T-helper 2 cell treated with Interferon-gamma antibody and Interleukin-4, amounts not matched to agents 5 μg/mL and 100 μg/mL, for 36 hours (primary cell): ENCODE data around the gene MCUB.

Experiments
- DNase-seq: peaks from one replicate; pipeline ENCODE4 v3.0.0; 2021; ENCODE audit warnings: low spot score
- H3K27ac Mint-ChIP-seq: one replicate; pipeline ENCODE4 v1.8.0; 2021; ENCODE audit warnings: mild to moderate bottlenecking, mixed read lengths
- H3K27me3 Mint-ChIP-seq: one replicate; pipeline ENCODE4 v1.8.0; 2021; ENCODE audit warnings: low read depth, mixed read lengths
- H3K36me3 Mint-ChIP-seq: one replicate; pipeline ENCODE4 v1.8.0; 2021; ENCODE audit warnings: low read depth, mixed read lengths
- H3K4me1 Mint-ChIP-seq: one replicate; pipeline ENCODE4 v1.8.0; 2021; ENCODE audit warnings: low read depth, mixed read lengths
- H3K4me3 Mint-ChIP-seq: one replicate; pipeline ENCODE4 v1.8.0; 2022; ENCODE audit warnings: mild to moderate bottlenecking, moderate library complexity, mixed read lengths
- H3K9me3 Mint-ChIP-seq: one replicate; pipeline ENCODE4 v1.8.0; 2021; ENCODE audit warnings: mixed read lengths

MCUB gene

GRCh38 chr4:109616243-109616642, 56.2 kb downstream of the MCUB start:
- Mint-ChIP-seq H3K27ac (no peak overlapping the region), H3K9me3 (peaks cover 7% of the 10 kb centered on the region), H3K4me1 (no peaks in the 10 kb centered on the region), H3K27me3 (no peaks in the 10 kb centered on the region), H3K36me3 (peaks cover 20% of the 10 kb centered on the region), H3K4me3 (no peak overlapping the region)
- DNase-seq = no peak

GRCh38 chr4:109622626-109623025, 62.6 kb downstream of the MCUB start:
- no peak overlapping the region for H3K27ac Mint-ChIP-seq
- H3K9me3 Mint-ChIP-seq = no peaks in the 10 kb centered on the region
- no peak for DNase-seq
- H3K27me3 Mint-ChIP-seq = no peaks in the 10 kb centered on the region
- peaks cover 3% of the 10 kb centered on the region for H3K4me1 Mint-ChIP-seq
- peaks cover 16% of the 10 kb centered on the region for H3K36me3 Mint-ChIP-seq
- no peak overlapping the region for H3K4me3 Mint-ChIP-seq

- Mint-ChIP-seq H3K4me3 (no peak overlapping the region), H3K4me1 (peaks cover 12% of the 10 kb centered on the region), H3K27me3 (no peaks in the 10 kb centered on the region), H3K27ac (no peak overlapping the region), H3K9me3 (no peaks in the 10 kb centered on the region), H3K36me3 (peaks cover 13% of the 10 kb centered on the region)
- DNase-seq = no peak
Measured at GRCh38 chr4:109624536-109624935, 64.5 kb downstream of the MCUB start.

GRCh38 chr4:109627361-109627760, 67.3 kb downstream of the MCUB start:
- H3K4me3 Mint-ChIP-seq = no peak overlapping the region
- H3K9me3 Mint-ChIP-seq = no peaks in the 10 kb centered on the region
- peaks cover 18% of the 10 kb centered on the region for H3K4me1 Mint-ChIP-seq
- no peak overlapping the region for H3K27ac Mint-ChIP-seq
- peaks cover 15% of the 10 kb centered on the region for H3K36me3 Mint-ChIP-seq
- H3K27me3 Mint-ChIP-seq = no peaks in the 10 kb centered on the region
- no peak for DNase-seq

- Mint-ChIP-seq H3K4me3 (no peak overlapping the region), H3K4me1 (peaks cover 17% of the 10 kb centered on the region), H3K36me3 (peaks cover 11% of the 10 kb centered on the region), H3K9me3 (peaks cover 4% of the 10 kb centered on the region), H3K27ac (no peak overlapping the region), H3K27me3 (no peaks in the 10 kb centered on the region)
- no peak for DNase-seq
Measured at GRCh38 chr4:109629775-109630174, 69.7 kb downstream of the MCUB start.

- peaks cover 25% of the 10 kb centered on the region for H3K36me3 Mint-ChIP-seq
- H3K27ac Mint-ChIP-seq = no peak overlapping the region
- DNase-seq = no peak
- H3K4me1 Mint-ChIP-seq = peaks cover 17% of the 10 kb centered on the region
- H3K27me3 Mint-ChIP-seq = no peaks in the 10 kb centered on the region
- H3K4me3 Mint-ChIP-seq = no peak overlapping the region
- peaks cover 14% of the 10 kb centered on the region for H3K9me3 Mint-ChIP-seq
Measured at GRCh38 chr4:109631532-109632108, 71.6 kb downstream of the MCUB start.

- peaks cover 18% of the 10 kb centered on the region for H3K9me3 Mint-ChIP-seq
- H3K4me1 Mint-ChIP-seq = peaks cover 16% of the 10 kb centered on the region
- H3K27me3 Mint-ChIP-seq = no peaks in the 10 kb centered on the region
- no peak overlapping the region for H3K4me3 Mint-ChIP-seq
- peak overlapping the region; percentile 13 for H3K27ac Mint-ChIP-seq
- H3K36me3 Mint-ChIP-seq = peaks cover 24% of the 10 kb centered on the region
- DNase-seq = no peak
Measured at GRCh38 chr4:109640644-109641043, 80.6 kb downstream of the MCUB start.

GRCh38 chr4:109645874-109646710, 86.0 kb downstream of the MCUB start:
- Mint-ChIP-seq H3K4me1 (peaks cover 28% of the 10 kb centered on the region), H3K4me3 (no peak overlapping the region), H3K27me3 (no peaks in the 10 kb centered on the region), H3K9me3 (peaks cover 6% of the 10 kb centered on the region), H3K27ac (no peak overlapping the region), H3K36me3 (peaks cover 9% of the 10 kb centered on the region)
- no peak for DNase-seq

GRCh38 chr4:109648266-109648996, 88.4 kb downstream of the MCUB start:
- no peak for DNase-seq

GRCh38 chr4:109648997-109649575, 89.0 kb downstream of the MCUB start:
- peaks cover 14% of the 10 kb centered on the region for H3K9me3 Mint-ChIP-seq
- no peaks in the 10 kb centered on the region for H3K27me3 Mint-ChIP-seq
- peaks cover 25% of the 10 kb centered on the region for H3K36me3 Mint-ChIP-seq
- peak overlapping the region; percentile 65 for H3K4me3 Mint-ChIP-seq
- DNase-seq = no peak
- H3K4me1 Mint-ChIP-seq = peaks cover 34% of the 10 kb centered on the region
- peak overlapping the region; percentile 91 for H3K27ac Mint-ChIP-seq

More at GRCh38 chr4:109648266-109648996, 88.4 kb downstream of the MCUB start:
- Mint-ChIP-seq H3K9me3 (peaks cover 14% of the 10 kb centered on the region), H3K4me1 (peaks cover 34% of the 10 kb centered on the region), H3K36me3 (peaks cover 23% of the 10 kb centered on the region), H3K27me3 (no peaks in the 10 kb centered on the region), H3K4me3 (peak overlapping the region; percentile 73), H3K27ac (peak overlapping the region; percentile 91)

- DNase-seq = no peak
- Mint-ChIP-seq H3K4me1 (peaks cover 33% of the 10 kb centered on the region), H3K4me3 (peak overlapping the region; percentile 49), H3K9me3 (peaks cover 14% of the 10 kb centered on the region), H3K27ac (peak overlapping the region; percentile 91), H3K27me3 (no peaks in the 10 kb centered on the region), H3K36me3 (peaks cover 28% of the 10 kb centered on the region)
Measured at GRCh38 chr4:109649872-109650271, 89.8 kb downstream of the MCUB start.

GRCh38 chr4:109655396-109655795, 95.3 kb downstream of the MCUB start:
- Mint-ChIP-seq H3K27ac (no peak overlapping the region), H3K36me3 (peaks cover 25% of the 10 kb centered on the region), H3K4me3 (no peak overlapping the region), H3K9me3 (peaks cover 8% of the 10 kb centered on the region), H3K27me3 (no peaks in the 10 kb centered on the region), H3K4me1 (peaks cover 17% of the 10 kb centered on the region)
- no peak for DNase-seq

GRCh38 chr4:109657854-109658418, 97.9 kb downstream of the MCUB start:
- peaks cover 22% of the 10 kb centered on the region for H3K36me3 Mint-ChIP-seq
- H3K27ac Mint-ChIP-seq = no peak overlapping the region
- H3K4me3 Mint-ChIP-seq = no peak overlapping the region
- no peaks in the 10 kb centered on the region for H3K27me3 Mint-ChIP-seq
- no peak for DNase-seq
- H3K9me3 Mint-ChIP-seq = no peaks in the 10 kb centered on the region
- H3K4me1 Mint-ChIP-seq = peaks cover 4% of the 10 kb centered on the region
